Duodenal mucosa (tissue), 2 donors: ENCODE data around the gene NR2C2.

ENCODE experiments used
- H3K27ac ChIP-seq: one replicate; pipeline ENCODE4 v1.7.0; 2013; ENCODE audit warnings: low read depth, low read length
- H3K27me3 ChIP-seq, 2 donors: one replicate each; pipeline ENCODE4 v1.7.0; 2013; ENCODE audit warnings: low read length in 2 of 2, control low read depth in 1 of 2; ENCODE audit not compliant: insufficient read depth in 2 of 2, control insufficient read depth in 1 of 2
- H3K36me3 ChIP-seq, 2 donors: one replicate each; pipeline ENCODE4 v1.7.0; 2013; ENCODE audit warnings: low read length in 2 of 2, control low read depth in 1 of 2; ENCODE audit not compliant: insufficient read depth in 2 of 2, control insufficient read depth in 1 of 2
- H3K4me1 ChIP-seq, 2 donors: one replicate each; pipeline ENCODE4 v1.7.0; 2013; ENCODE audit warnings: low read length in 2 of 2, control low read depth in 1 of 2; ENCODE audit not compliant: insufficient read depth in 2 of 2, control insufficient read depth in 1 of 2
- H3K4me3 ChIP-seq, 2 donors: one replicate each; pipeline ENCODE4 v1.7.0; 2013; ENCODE audit warnings: low read length in 2 of 2, low read depth in 1 of 2
- H3K9ac ChIP-seq, 2 donors: one replicate each; pipeline ENCODE4 v1.7.0; 2013; ENCODE audit warnings: low read length in 2 of 2, low read depth in 1 of 2
- H3K9me3 ChIP-seq, 2 donors: one replicate each; pipeline ENCODE4 v1.7.0; 2013; ENCODE audit warnings: low read length in 2 of 2, control low read depth in 1 of 2; ENCODE audit not compliant: control insufficient read depth in 1 of 2

NR2C2 gene

GRCh38 chr3:15055019-15055557 is 107.7 kb downstream of the NR2C2 start:
- Histone ChIP-seq H3K36me3 (peaks cover 47 to 66% of the 10 kb centered on the region in 2 donors), H3K4me3 (no peak overlapping the region), H3K27me3 (no peaks in the 10 kb centered on the region), H3K4me1 (no peaks in the 10 kb centered on the region), H3K9me3 (no peaks in the 10 kb centered on the region), H3K27ac (no peak overlapping the region), H3K9ac (no peak overlapping the region)

GRCh38 chr3:15056676-15057404 is 109.5 kb downstream of the NR2C2 start:
- H3K4me3 ChIP-seq = no peak overlapping the region
- no peaks in the 10 kb centered on the region for H3K9me3 ChIP-seq
- H3K4me1 ChIP-seq = no peaks in the 10 kb centered on the region
- H3K9ac ChIP-seq = no peak overlapping the region
- peaks cover 37 to 52% of the 10 kb centered on the region in 2 donors for H3K36me3 ChIP-seq
- H3K27ac ChIP-seq = no peak overlapping the region
- no peaks in the 10 kb centered on the region for H3K27me3 ChIP-seq

GRCh38 chr3:15060029-15060428 is 112.6 kb downstream of the NR2C2 start:
- H3K9me3 ChIP-seq = no peaks in the 10 kb centered on the region
- H3K9ac ChIP-seq = no peak overlapping the region
- H3K27ac ChIP-seq = no peak overlapping the region
- H3K36me3 ChIP-seq = peaks cover 23 to 34% of the 10 kb centered on the region in 2 donors
- no peaks in the 10 kb centered on the region for H3K27me3 ChIP-seq
- peaks cover 8 to 15% of the 10 kb centered on the region in 2 donors for H3K4me1 ChIP-seq
- H3K4me3 ChIP-seq = no peak overlapping the region

- Histone ChIP-seq H3K36me3 (peaks cover 9 to 15% of the 10 kb centered on the region in 2 donors), H3K9me3 (no peaks in the 10 kb centered on the region), H3K4me3 (peak overlapping the region; percentile 89 to 90), H3K27me3 (no peaks in the 10 kb centered on the region), H3K4me1 (peaks cover 8 to 19% of the 10 kb centered on the region in 2 donors), H3K9ac (peak overlapping the region; percentile 52 to 77), H3K27ac (no peak overlapping the region)
These were observed 115.9 kb downstream of the NR2C2 start for GRCh38 chr3:15063238-15063637.

- H3K9ac ChIP-seq = peak overlapping the region; percentile 77 to 83
- peak overlapping the region; percentile 89 to 90 for H3K4me3 ChIP-seq
- peaks cover 5 to 10% of the 10 kb centered on the region in 2 donors for H3K36me3 ChIP-seq
- peaks cover 8 to 19% of the 10 kb centered on the region in 2 donors for H3K4me1 ChIP-seq
- H3K27ac ChIP-seq = peak overlapping the region; percentile 13
- no peaks in the 10 kb centered on the region for H3K27me3 ChIP-seq
- no peaks in the 10 kb centered on the region for H3K9me3 ChIP-seq
These were observed 116.4 kb downstream of the NR2C2 start for GRCh38 chr3:15063656-15064286.

- Histone ChIP-seq H3K9me3 (no peaks in the 10 kb centered on the region), H3K27ac (peak overlapping the region; percentile 65), H3K4me3 (peak overlapping the region; percentile 89 to 90), H3K9ac (peak overlapping the region; percentile 77 to 83), H3K36me3 (peaks cover 0 to 4% of the 10 kb centered on the region in 2 donors), H3K27me3 (no peaks in the 10 kb centered on the region), H3K4me1 (peaks cover 8 to 19% of the 10 kb centered on the region in 2 donors)
These were observed 117.0 kb downstream of the NR2C2 start for GRCh38 chr3:15064299-15064834.

GRCh38 chr3:15064835-15065549 is 117.6 kb downstream of the NR2C2 start, which contains the start of gene MRPS25:
MRPS25 (minus strand) TSS chr3:15065315; CDS start chr3:15065194, 121 bp downstream.
- Histone ChIP-seq H3K27me3 (no peaks in the 10 kb centered on the region), H3K4me1 (peaks cover 8 to 19% of the 10 kb centered on the region in 2 donors), H3K9me3 (no peaks in the 10 kb centered on the region)

GRCh38 chr3:15065550-15066007 is 118.2 kb downstream of the NR2C2 start:
- Histone ChIP-seq H3K36me3 (no peaks in the 10 kb centered on the region), H3K4me3 (peak overlapping the region; percentile 89 to 90), H3K4me1 (peaks cover 8 to 19% of the 10 kb centered on the region in 2 donors), H3K9ac (peak overlapping the region; percentile 77 to 83), H3K27ac (no peak overlapping the region), H3K9me3 (no peaks in the 10 kb centered on the region), H3K27me3 (no peaks in the 10 kb centered on the region)

More at GRCh38 chr3:15064835-15065549, 117.6 kb downstream of the NR2C2 start, which contains the start of gene MRPS25:
- H3K9ac ChIP-seq = peak within 1 kb of the TSS; percentile 77 to 83
- H3K27ac ChIP-seq = peak within 1 kb of the TSS; percentile 65
- peak within 1 kb of the TSS; percentile 89 to 90 for H3K4me3 ChIP-seq
- peaks cover 0 to 3% of the 10 kb centered on the region in 2 donors for H3K36me3 ChIP-seq

- Histone ChIP-seq H3K9me3 (no peaks in the 10 kb centered on the region), H3K4me1 (peaks cover 8 to 19% of the 10 kb centered on the region in 2 donors), H3K4me3 (no peak overlapping the region)
These were observed 119.1 kb downstream of the NR2C2 start for GRCh38 chr3:15066467-15066866.

More at GRCh38 chr3:15066467-15066866, 119.1 kb downstream of the NR2C2 start:
- no peaks in the 10 kb centered on the region for H3K27me3 ChIP-seq
- no peak overlapping the region for H3K27ac ChIP-seq
- H3K9ac ChIP-seq = no peak overlapping the region
- peaks cover 0 to 3% of the 10 kb centered on the region in 2 donors for H3K36me3 ChIP-seq
